ENCODE data around the gene BAIAP2L1.
"Not testable (repeated sequence)": the region's sequence is repeated elsewhere in the genome, so short reads cannot be mapped to it uniquely, and the experiment has no call there.

The BAIAP2L1 gene

DNA sequence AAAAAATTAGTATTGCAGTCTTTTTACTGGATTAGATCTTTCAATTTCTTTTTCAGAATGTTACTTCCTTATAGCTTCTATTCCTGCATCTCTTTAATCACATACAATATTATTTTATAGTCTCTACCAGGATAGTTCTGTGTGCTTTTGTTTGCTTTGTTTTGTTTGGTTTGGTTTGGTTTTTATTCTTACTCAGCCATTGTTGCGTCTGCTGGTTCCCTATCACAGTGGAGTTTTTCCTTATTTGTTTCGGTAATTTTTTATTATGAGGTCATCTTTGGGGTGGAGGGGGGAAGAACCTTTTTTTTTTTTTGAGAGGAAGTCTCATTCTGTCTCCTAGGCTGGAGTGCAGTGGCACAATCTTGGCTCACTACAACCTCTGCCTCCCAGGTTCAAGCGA lies 9.0 kb upstream of the BAIAP2L1 start:
- Mint-ChIP-seq H3K9me3 (no peaks in the 10 kb centered on the region), H3K4me1 (no peaks in the 10 kb centered on the region), H3K4me3 (no peak overlapping the region), H3K36me3 (no peaks in the 10 kb centered on the region), H3K27ac (no peak overlapping the region), H3K27me3 (peaks cover 5% of the 10 kb centered on the region)

DNA sequence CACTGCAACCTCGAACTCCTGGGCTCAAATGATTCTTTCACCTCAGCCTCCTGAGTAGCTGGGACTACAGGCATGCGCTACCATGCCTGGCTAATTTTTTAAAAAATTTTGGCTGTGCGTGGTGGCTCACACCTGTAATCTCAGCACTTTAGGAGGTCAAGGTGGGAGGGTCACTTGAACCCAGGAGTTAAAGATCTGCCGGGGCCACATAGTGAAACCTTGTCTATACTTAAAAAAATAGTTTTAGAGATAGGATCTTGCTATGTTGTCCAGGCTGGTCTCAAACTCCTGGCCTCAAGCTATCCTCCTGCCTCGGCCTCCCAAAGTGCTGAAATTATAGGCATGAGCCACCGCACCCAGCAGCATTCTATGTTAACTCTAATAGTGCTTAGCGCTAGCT lies 7.3 kb upstream of the BAIAP2L1 start:
- H3K27me3 Mint-ChIP-seq, H3K4me3 Mint-ChIP-seq, H3K9me3 Mint-ChIP-seq, H3K4me1 Mint-ChIP-seq, H3K27ac Mint-ChIP-seq, H3K36me3 Mint-ChIP-seq: not testable (repeated sequence)

DNA sequence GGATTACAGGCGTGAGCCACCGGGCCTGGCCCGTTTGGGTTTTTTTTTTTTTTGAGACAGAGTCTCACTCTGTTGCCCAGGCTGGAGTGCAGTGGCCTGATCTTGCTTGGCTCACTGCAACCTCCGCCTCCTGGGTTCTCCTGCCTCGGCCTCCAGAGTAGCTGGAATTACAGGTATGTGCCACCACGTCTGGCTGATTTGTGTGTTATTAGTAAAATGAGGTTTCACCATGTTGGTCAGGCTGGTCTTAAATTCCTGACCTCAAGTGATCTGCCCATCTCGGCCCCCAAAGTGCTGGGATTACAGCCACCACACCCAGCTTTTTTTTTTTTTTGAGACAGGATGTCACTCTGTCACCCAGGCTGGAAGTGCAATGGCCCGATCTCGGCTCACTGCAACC lies 5.9 kb upstream of the BAIAP2L1 start:
- Mint-ChIP-seq H3K27ac (no peak overlapping the region), H3K36me3 (no peaks in the 10 kb centered on the region), H3K27me3 (no peaks in the 10 kb centered on the region), H3K4me3 (no peak overlapping the region), H3K9me3 (no peaks in the 10 kb centered on the region), H3K4me1 (no peaks in the 10 kb centered on the region)

DNA sequence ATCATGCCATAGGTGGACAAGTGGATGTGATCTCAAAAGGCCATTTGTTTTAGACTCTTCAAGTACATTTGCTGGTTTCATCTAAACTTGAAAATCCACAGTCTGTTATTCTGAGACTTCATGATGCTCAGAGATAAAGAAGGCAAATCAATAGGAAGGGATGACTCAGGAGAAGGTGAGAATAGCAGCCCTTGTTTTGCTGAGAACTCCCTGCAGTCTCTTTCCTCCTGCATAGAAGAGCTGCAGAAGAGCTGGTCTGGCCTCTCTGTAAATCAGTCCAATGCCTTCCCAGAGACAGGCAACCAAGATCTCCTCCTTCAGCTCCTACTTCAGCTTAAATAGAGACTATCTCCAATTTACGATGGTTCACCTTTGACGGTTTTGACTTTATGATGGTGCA lies 4.0 kb upstream of the BAIAP2L1 start:
- no peaks in the 10 kb centered on the region for H3K27me3 Mint-ChIP-seq
- no peak overlapping the region for H3K27ac Mint-ChIP-seq
- no peak overlapping the region for H3K4me3 Mint-ChIP-seq
- H3K36me3 Mint-ChIP-seq, result no peaks in the 10 kb centered on the region
- no peaks in the 10 kb centered on the region for H3K9me3 Mint-ChIP-seq
- peaks cover 4% of the 10 kb centered on the region for H3K4me1 Mint-ChIP-seq

DNA sequence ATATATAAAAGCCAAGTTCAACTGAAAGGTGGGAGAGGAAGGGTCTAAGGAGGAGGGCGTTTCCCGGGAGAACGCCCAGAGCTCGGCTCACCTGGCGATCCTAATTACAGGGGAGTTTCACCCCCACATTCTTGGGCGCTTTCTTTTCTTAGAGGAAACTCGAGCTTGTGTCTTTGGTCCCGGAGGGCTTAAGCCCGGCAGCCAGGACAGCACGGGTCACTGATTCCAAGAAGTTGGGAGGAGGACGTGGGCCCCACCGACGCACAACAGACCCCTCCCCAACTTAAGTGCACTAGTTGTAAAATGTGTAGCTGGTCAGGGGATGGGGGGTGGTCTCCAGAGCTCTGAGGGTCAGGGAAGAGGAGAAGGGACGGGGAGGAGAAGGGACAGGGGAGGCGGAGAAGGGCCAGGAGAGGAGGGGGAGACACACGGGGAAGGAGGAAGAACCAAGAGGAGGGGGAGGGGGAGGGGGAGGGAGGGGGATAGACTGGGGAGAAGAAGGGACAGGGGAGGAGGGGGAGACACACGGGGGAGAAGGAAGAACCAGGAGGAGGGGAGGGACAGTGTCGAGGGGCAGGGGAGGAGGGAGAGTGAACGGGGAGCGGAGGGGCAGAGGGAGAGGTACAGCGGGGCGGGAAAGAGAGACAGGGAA lies 874 bp downstream of the BAIAP2L1 start:
- H3K9me3 Mint-ChIP-seq, result no peaks in the 10 kb centered on the region

DNA sequence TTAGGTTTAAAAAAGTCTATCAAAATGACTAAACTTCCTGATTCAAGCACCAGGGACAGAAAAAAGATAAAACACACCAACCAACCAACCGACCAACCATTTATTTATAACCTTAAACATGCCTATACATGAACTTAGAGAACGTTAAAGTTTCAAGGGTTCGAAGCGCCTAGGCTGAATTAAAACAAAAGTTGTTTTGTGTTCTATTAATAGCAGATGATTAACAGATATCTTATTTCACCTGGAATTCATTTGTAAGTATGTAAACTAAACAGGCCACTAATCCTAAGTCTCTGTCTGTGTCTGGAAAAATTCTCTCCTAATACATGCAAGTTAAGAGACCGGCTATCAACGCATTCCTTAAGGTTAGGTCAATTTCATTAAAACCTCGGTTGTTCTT lies 1.4 kb downstream of the BAIAP2L1 start:
- Mint-ChIP-seq H3K4me3 (peak overlapping the region; percentile 67), H3K27me3 (peaks cover 3% of the 10 kb centered on the region), H3K9me3 (no peaks in the 10 kb centered on the region), H3K4me1 (peaks cover 12% of the 10 kb centered on the region), H3K27ac (peak overlapping the region; percentile 62), H3K36me3 (no peaks in the 10 kb centered on the region)

More for the DNA sequence above, 874 bp downstream of the BAIAP2L1 start:
- peaks cover 3% of the 10 kb centered on the region for H3K27me3 Mint-ChIP-seq
- no peaks in the 10 kb centered on the region for H3K36me3 Mint-ChIP-seq
- H3K4me1 Mint-ChIP-seq, result peaks cover 12% of the 10 kb centered on the region
- peak overlapping the region; percentile 62 for H3K27ac Mint-ChIP-seq
- H3K4me3 Mint-ChIP-seq, result peak overlapping the region; percentile 67

DNA sequence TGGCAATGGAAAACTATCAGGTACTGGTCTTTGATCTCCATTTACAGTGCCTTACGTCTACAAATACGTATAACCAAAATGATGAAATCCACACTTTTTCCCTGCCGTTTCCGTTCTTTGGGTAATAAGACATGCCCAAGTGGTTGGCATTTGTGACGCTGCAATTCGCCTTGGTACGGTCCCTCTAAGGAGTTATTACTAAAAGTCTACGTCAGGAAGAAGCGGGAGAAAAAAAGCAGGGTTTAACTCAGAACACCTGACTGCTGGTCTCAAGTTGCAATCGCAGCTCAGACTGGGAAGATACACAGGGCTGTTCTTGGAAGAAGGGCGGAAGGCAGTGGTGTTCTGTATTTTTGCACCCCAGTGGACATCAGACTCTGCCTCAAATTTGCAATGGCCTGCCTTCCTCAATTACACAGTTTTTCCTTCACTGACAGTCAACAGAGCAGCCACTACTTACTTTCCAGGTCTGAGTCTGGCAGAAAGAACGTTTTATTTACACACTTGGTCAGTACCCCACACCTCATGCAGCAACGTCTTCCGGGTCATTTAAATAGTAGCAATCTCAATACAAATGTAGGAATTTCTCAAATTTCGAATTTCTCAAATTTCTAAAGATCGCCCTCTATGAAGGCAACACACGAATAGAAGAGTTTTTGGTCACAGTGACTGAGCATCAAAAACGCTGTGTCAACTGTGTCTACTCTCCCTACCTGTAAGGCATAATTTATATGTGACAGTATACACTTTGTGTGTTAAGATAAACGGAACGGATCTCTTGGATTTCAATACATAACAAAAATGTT lies 2.1 kb downstream of the BAIAP2L1 start:
- Mint-ChIP-seq H3K27me3 (peaks cover 3% of the 10 kb centered on the region), H3K36me3 (no peaks in the 10 kb centered on the region), H3K9me3 (no peaks in the 10 kb centered on the region), H3K4me3 (peak overlapping the region; percentile 39), H3K27ac (no peak overlapping the region), H3K4me1 (peaks cover 12% of the 10 kb centered on the region)

DNA sequence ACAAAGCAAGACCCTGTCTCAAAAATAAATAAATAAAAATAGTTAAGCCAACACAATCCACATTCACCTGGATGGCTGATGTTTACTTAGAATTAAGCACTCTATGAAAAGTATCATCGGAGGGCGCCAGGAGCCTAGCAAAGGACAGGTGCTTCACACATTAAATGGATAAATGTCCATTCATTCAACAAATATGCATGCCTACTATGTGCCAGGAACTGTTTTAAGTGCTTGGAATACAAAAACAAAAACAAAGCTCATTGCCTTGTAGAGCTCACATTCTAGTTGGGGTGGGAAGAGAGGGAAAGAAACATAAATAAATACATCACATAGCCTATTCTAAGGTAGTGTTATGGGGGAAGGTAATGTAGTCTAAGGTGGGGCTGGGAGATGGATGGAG lies 4.1 kb downstream of the BAIAP2L1 start:
- no peak overlapping the region for H3K4me3 Mint-ChIP-seq
- peaks cover 12% of the 10 kb centered on the region for H3K4me1 Mint-ChIP-seq
- H3K9me3 Mint-ChIP-seq, result no peaks in the 10 kb centered on the region
- H3K36me3 Mint-ChIP-seq, result no peaks in the 10 kb centered on the region
- H3K27me3 Mint-ChIP-seq, result peaks cover 3% of the 10 kb centered on the region
- H3K27ac Mint-ChIP-seq, result no peak overlapping the region

DNA sequence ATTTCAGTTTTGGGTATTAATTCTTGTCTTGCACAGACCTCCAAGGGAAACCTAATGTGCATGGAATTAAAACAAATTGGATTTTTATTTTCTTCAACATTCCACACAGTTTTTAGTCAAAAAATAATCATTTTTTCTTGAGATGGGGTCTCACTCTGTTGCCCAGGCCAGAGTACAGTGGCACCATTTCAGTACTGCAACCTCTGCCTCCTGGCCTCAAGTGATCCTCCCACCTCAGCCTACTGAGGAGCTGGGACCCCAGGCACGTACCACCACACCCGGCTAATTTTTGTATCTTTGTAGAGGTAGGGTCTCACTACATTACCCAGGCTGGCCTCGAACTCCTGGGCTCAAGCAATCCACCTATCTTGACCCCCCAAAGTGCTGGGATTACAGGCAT lies 4.9 kb downstream of the BAIAP2L1 start:
- no peaks in the 10 kb centered on the region for H3K9me3 Mint-ChIP-seq
- H3K4me3 Mint-ChIP-seq, result no peak overlapping the region
- H3K27me3 Mint-ChIP-seq, result peaks cover 3% of the 10 kb centered on the region
- H3K36me3 Mint-ChIP-seq, result no peaks in the 10 kb centered on the region
- peaks cover 8% of the 10 kb centered on the region for H3K4me1 Mint-ChIP-seq
- H3K27ac Mint-ChIP-seq, result no peak overlapping the region

DNA sequence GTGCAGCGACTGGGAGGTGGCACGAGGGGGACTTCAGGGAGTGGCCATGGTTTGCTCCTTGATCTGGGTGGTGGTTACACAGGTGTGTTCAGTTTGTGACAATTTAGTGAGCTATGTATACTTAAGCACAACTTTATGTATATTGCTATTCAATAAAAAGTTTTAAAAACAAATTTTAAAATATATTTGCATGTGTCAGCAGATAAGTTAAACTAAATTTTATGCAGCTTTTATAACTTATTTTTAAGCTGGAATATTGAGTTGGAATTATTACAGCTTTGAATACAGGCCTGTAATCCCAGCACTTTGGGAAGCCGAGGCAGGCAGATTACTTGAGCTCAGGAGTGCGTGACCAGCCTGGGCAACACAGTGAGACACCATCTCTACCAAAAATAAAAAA lies 5.4 kb downstream of the BAIAP2L1 start:
- Mint-ChIP-seq H3K4me3 (no peak overlapping the region), H3K27ac (no peak overlapping the region)

DNA sequence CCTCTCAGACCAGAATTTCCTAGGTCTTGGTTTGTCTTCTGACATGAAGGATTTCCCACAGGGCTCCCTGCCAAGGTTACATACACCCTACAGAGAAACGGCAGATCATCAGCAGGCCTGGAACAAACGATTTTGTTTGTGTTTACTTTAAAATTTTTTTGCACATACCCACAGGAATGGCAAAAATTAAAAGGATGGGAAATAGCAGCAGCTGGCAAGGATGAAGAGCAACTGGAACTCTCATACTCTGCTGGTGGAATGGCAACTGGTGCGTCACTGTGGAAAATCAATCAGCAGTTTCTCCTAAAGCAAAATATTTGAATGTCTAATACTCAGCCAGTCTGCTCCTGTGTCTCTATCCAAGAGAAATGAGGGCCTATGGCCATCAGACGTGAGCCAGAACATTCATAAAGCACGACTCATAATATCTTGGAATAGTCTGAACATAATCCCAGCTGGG lies 6.5 kb downstream of the BAIAP2L1 start:
- Mint-ChIP-seq H3K4me3 (no peak overlapping the region), H3K27ac (no peak overlapping the region)

More for the DNA sequence above, 5.4 kb downstream of the BAIAP2L1 start:
- H3K4me1 Mint-ChIP-seq, result peaks cover 8% of the 10 kb centered on the region
- no peaks in the 10 kb centered on the region for H3K36me3 Mint-ChIP-seq
- H3K9me3 Mint-ChIP-seq, result no peaks in the 10 kb centered on the region
- H3K27me3 Mint-ChIP-seq, result peaks cover 3% of the 10 kb centered on the region

DNA sequence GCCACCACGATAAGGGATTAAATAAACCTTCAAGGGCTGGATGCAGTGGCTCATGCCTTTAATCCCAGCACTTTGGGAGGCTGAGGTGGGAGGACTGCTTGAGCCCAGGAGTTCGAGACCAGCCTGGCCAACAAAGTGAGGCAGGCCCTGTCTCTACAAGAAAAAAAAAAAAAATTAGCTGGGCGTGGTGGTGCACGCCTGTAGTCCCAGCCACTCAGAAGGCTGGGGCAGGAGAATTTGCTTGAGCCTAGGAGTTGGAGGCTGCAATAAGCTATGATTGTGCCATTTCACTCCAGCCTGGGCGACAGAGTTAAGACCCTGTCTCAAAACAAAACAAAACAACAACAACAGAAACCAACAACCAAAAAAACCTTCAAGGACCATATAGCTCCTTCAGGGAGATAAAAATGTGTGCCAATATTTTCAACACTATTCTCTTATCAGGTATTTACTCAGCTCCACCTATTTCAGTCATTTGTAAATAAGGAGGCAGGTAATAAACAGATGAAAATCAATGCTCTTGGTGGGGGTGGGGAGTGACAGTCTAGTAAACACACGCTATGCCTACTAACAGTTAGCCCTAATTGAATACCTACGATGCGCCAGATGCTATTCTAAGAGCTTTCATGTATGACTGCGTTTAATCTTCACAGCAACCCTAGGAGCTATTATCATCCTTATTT lies 13.2 kb downstream of the BAIAP2L1 start:
- no peaks in the 10 kb centered on the region for H3K9me3 Mint-ChIP-seq
- no peaks in the 10 kb centered on the region for H3K27me3 Mint-ChIP-seq
- no peaks in the 10 kb centered on the region for H3K4me1 Mint-ChIP-seq
- no peak overlapping the region for H3K27ac Mint-ChIP-seq
- H3K4me3 Mint-ChIP-seq, result no peak overlapping the region
- no peaks in the 10 kb centered on the region for H3K36me3 Mint-ChIP-seq

More for the DNA sequence above, 6.5 kb downstream of the BAIAP2L1 start:
- H3K9me3 Mint-ChIP-seq, result no peaks in the 10 kb centered on the region
- H3K36me3 Mint-ChIP-seq, result no peaks in the 10 kb centered on the region
- peaks cover under 1% of the 10 kb centered on the region for H3K27me3 Mint-ChIP-seq
- peaks cover 4% of the 10 kb centered on the region for H3K4me1 Mint-ChIP-seq

DNA sequence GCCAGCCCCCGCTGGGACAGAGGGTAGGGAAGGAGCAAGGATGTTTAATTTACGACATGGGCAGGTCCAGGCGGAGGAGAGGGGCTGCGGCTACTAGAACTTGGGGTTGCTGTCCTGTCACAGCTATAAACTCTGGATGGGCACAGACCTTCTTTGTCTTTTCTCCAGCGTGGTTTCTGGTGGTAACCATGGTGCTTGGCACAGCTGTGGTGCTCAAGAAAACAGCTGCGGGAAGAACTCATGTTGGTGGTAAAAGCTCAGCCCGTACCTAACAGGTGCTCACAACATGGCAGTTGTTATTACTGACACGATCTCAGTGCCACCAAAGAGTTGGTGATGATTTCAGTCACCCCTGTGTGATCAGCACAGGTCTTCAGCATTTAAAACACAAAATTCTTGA lies 13.8 kb downstream of the BAIAP2L1 start:
- no peak overlapping the region for H3K4me3 Mint-ChIP-seq
- no peak overlapping the region for H3K27ac Mint-ChIP-seq
- no peaks in the 10 kb centered on the region for H3K36me3 Mint-ChIP-seq
- no peaks in the 10 kb centered on the region for H3K9me3 Mint-ChIP-seq
- no peaks in the 10 kb centered on the region for H3K4me1 Mint-ChIP-seq
- no peaks in the 10 kb centered on the region for H3K27me3 Mint-ChIP-seq

DNA sequence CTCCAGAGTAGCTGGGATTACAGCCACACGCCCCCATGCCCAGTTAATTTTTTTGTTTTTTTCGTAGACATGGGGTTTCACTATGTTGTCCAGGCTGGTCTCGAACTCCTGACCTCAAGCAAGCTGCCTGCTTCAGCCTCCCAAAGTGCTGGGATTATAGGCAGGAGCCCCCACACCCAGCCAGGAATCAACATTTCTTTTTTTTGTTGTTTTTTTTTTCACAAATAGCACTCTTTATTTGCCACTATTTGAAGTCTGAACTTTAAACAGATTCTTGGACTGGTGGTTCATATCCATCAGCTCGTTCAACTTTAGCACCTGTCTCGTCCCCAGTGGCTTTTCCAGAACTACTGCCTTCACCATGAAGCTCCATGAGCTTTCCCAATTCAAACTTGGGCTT lies 15.4 kb downstream of the BAIAP2L1 start:
- not testable (repeated sequence) for H3K4me3 Mint-ChIP-seq, H3K27ac Mint-ChIP-seq, H3K4me1 Mint-ChIP-seq, H3K36me3 Mint-ChIP-seq, H3K27me3 Mint-ChIP-seq, H3K9me3 Mint-ChIP-seq

DNA sequence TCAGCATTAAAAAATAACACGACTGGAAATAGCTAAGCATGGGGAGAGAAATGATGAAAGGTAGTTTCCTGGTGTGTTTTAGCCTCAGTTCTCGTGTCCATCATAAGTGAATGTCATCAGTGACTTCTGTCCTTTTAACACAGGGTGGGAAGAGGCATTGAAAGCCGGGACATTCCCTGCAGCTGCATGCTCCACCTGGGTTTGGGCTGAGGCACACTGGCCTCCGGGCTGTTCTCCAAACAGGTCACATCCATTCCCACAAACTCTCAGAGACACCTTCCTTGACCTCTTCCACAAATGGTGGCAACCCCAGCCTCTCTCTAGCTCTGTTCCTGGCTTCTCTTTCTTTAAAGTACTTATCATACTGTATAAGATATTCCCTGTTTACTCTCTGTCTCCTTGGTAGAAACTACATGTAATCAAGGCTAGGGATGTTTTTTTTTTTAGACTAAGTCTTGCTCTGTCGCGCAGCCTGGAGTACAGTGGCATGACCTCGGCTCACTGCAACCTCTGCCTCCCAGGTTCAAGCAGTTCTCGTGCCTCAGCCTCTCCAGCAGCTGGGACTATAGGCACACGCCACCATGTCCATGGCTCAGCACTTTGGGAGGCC lies 22.6 kb downstream of the BAIAP2L1 start:
- Mint-ChIP-seq H3K36me3 (no peaks in the 10 kb centered on the region), H3K4me1 (no peaks in the 10 kb centered on the region), H3K27ac (no peak overlapping the region), H3K9me3 (no peaks in the 10 kb centered on the region), H3K4me3 (no peak overlapping the region), H3K27me3 (no peaks in the 10 kb centered on the region)

DNA sequence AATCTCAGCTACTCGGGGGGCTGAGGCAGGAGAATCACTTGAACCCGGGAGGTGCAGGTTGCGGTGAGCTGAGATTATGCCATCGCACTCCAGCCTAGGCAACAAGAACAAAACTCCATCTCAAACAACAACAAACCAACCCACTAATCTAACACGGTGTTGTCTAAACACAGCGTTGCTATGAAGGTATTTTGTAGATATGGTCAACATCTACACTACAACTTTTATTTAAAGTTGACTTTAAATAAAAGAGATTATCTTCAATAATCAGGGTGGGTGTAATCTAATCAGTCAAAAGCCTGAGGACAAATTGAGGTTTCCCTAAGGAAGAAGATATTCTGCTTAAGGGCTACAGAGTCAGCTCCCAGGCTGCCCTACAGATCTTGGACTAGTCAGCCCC lies 24.2 kb downstream of the BAIAP2L1 start:
- H3K4me1 Mint-ChIP-seq, result no peaks in the 10 kb centered on the region
- H3K9me3 Mint-ChIP-seq, result no peaks in the 10 kb centered on the region
- H3K36me3 Mint-ChIP-seq, result no peaks in the 10 kb centered on the region
- H3K27me3 Mint-ChIP-seq, result no peaks in the 10 kb centered on the region
- no peak overlapping the region for H3K27ac Mint-ChIP-seq
- no peak overlapping the region for H3K4me3 Mint-ChIP-seq

Data from activated naive CD4-positive, alpha-beta T cell treated with anti-CD3 and anti-CD28 coated beads, Interleukin-2, amount 50 U/mL, for 24 hours (primary cell).